Measurements from ENCODE around the gene REELD1.

REELD1 gene

DNA sequence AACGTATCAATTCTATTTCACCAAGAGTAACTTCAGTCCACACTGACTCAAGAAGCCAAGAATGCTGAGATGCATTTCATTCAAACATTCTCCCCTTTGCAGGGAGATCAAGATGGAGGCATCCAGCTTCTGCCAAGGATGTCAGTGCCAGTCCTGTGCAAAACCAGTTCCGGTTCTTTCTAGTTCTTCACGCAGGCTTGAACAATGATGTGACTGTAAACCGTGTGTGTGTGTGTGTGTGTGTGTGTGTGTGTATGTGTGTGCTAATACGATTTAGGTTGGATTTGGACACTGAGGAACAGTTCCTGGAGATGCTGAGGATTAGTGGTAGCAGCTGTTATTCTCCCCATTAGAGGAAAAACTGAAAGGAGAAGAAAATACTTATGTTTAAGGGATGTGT is at the start of gene REELD1:
Gene REELD1 (plus strand): TSS at position 301 of the 400 bp plus-strand sequence. CDS start 2,415 bp downstream, outside the sequence.
- intact Hi-C loops (cut with DNase I) = no loop called here
- DNase-seq = no peak

DNA sequence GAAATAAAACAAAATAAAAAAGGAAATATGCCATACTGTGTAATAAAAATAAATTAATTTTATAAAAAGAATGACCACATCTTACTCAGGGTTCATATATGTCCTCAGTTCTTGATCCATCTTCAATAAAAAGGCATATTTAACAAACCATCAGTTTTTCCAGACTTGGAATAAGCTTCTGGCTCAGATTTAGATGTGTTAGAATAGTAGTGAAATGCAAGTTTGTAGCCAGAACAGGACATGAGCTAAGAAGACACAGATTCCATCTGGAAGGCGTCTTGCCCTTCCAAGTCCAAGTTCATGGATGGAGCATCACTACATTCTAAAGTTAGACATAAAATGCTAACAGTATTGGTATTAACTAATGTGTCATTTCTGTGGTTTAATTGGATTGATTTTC is 49.1 kb upstream of the REELD1 start:
- DNase-seq = no peak
- intact Hi-C loops (cut with DNase I) = no loop called here

DNA sequence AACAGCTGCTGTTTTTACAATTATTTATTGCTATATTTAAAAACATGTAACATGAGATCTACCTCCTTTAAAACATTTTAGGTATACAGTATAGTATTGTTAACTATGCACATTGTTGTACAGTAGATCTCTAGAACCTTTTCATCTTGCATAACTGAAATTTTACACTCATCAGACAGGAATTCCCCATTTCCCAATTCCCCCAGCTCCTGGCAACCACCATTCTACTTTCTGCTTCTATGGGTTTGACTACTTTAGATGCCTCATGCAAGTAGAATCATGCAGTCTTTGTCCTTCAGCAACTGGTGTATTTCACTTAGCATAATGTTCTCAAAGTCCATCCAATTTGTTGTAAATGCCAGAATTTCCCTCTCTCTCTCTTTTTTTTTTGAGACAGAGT is 48.5 kb upstream of the REELD1 start:
- no peak for DNase-seq
- intact Hi-C loops (cut with DNase I) = no loop called here

DNA sequence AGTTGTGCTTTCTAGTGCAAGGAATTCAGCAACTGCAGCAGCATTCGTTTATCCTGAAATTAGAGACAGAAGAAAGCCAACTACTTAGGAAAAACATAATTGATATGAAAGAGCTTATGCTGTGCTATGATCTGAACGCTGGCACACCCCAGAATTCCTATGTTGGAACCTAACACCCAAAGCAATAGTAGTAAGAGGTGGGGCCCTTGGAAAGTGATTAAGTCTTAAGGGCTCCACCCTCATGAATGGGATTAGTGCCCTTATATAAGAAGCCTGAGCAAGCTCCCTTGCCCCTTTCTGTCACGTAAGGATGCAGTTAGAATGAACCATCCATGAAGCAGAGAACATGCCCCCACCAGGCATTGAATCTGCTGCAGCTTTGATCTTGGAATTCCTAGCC is 44.2 kb upstream of the REELD1 start:
- DNase-seq = no peak
- intact Hi-C loops (cut with DNase I) = loop anchor here (10.0 kb wide), 1 partner anchor 985 kb away; the partner anchor contains the start of gene OTUD4

DNA sequence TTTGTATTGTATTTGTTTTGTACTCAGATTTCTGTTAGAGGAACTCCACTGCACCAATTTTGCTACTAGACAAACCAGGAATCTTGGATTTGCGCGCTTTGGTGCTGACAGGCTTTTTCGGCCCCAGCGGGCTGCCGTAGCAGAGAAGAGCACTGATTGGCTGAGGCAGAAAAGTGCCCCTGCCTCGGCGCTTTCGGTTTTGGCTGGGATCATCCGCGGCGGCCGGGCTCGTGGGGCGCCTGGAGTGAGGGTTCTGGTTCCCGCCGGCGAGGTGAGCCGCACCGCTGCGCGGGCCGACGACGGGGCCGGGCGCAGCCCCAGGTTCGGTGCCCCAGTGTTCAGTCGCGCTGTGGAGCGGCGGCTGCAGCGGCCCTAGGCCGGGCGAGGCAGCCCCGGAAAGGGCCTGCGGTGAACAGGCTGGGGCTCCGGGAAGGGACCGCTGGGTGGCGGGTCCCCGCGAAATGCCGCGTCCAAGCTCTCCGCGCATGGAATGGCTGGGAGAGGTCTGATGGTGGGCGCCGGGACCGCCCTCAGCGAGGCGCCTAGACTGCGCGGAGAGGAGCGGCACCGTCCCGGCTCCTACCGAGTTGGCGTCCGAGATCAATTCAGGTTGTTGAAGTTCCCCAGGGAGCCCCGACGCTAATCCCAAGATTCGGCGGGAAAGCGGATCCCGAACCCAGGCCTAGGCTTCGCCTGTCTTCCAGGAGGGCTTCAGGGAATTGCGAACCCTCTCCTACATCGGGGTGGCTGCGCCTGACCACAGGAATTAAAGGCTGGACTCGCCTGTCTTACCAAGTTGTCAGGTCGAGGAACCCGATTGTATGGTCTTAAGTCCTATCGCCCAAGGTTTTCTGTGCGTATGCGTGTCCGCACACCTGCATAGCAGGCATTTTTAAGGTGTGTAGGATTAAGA is 38.5 kb upstream of the REELD1 start, which contains the start of gene LSM6:
Gene LSM6 (plus strand): TSS at position 178 of the 913 bp plus-strand sequence. CDS start 7,204 bp downstream, outside the sequence.
- intact Hi-C loops (cut with DNase I) = loop anchor here (10.0 kb wide), 1 partner anchor 991 kb away; the partner anchor contains the start of gene OTUD4
- DNase-seq = peak; percentile 86 to 97 (median 94)

GRCh38 chr4:146176891-146177290 is 37.4 kb upstream of the REELD1 start:
- no peak for DNase-seq
- intact Hi-C loops (cut with DNase I) = loop anchor here (10.0 kb wide), 1 partner anchor 992 kb away; the partner anchor contains the start of gene OTUD4

- intact Hi-C loops (cut with DNase I) = loop anchor here (10.0 kb wide), 1 partner anchor 993 kb away; the partner anchor contains the start of gene OTUD4
- DNase-seq = no peak
Measured at GRCh38 chr4:146178126-146178525, 36.2 kb upstream of the REELD1 start.

- intact Hi-C loops (cut with DNase I) = loop anchor here (10.0 kb wide), 1 partner anchor 995 kb away; the partner anchor contains the start of gene OTUD4
- peak in 6 of 42 donors; percentile 8 to 56 (median 18) for DNase-seq
Measured at GRCh38 chr4:146179784-146180370, 34.5 kb upstream of the REELD1 start.

- no peak for DNase-seq
- intact Hi-C loops (cut with DNase I) = no loop called here
Measured at GRCh38 chr4:146182443-146182842, 31.9 kb upstream of the REELD1 start.

GRCh38 chr4:146183209-146183608 is 31.1 kb upstream of the REELD1 start:
- no peak for DNase-seq
- intact Hi-C loops (cut with DNase I) = no loop called here

- DNase-seq = no peak
- intact Hi-C loops (cut with DNase I) = no loop called here
Measured at GRCh38 chr4:146186041-146186440, 28.3 kb upstream of the REELD1 start.

DNA sequence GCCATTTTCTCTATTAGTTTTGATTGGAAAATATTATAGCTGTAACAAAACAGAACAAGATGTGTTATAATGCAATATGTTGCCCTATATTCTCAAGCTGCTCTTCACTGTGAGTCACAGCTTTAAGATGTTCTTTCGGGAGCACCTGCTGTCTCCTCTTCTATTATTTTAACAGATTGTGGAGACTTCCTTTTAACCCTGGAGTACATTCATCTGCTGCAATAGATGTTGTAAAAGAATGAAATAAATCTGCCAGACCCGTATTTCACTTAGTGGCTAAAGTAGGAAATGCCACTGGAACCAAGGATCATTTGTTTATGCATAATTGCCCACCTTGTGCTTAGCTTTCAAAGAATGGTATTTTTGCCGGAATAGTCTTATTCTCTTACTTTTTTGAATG is 27.7 kb upstream of the REELD1 start:
- intact Hi-C loops (cut with DNase I) = no loop called here
- DNase-seq = no peak

GRCh38 chr4:146190456-146190855 is 23.9 kb upstream of the REELD1 start:
- no peak for DNase-seq
- intact Hi-C loops (cut with DNase I) = no loop called here

DNA sequence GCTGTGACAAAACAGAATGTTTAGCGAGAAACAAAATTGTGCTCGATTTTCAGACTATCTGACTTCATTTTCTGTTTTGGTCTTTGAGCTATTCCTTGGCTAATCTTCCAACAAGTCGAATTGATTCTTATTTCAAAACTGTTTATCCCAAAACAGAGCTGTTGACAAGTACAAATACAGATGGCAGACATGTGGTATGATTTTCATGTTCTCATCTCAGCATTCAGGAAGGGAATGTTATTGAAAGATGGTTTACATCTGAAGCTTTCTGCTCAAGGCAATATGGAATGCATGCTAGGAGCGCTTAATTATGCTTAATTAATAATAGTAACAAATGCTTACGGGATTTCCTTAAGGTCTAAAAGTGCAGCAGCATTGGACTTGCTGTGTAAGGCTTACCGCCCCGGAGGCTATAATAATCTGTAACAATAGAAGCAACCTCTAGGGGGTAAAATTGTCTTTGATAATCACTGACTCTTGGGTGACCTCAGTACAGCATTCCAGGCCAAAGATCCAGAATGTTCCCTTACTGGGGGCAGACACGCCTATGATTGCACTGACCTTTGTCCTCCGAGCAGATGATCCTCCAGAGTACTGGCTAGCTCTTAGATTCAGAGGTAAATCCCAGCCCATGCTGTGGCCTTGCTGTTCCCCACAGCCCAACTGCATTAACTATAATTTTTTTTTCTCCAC is 22.4 kb upstream of the REELD1 start:
- no peak for DNase-seq

GRCh38 chr4:146193628-146194027 is 20.7 kb upstream of the REELD1 start:
- DNase-seq = no peak
- intact Hi-C loops (cut with DNase I) = no loop called here

More for the DNA sequence above, 22.4 kb upstream of the REELD1 start:
- intact Hi-C loops (cut with DNase I) = no loop called here

DNA sequence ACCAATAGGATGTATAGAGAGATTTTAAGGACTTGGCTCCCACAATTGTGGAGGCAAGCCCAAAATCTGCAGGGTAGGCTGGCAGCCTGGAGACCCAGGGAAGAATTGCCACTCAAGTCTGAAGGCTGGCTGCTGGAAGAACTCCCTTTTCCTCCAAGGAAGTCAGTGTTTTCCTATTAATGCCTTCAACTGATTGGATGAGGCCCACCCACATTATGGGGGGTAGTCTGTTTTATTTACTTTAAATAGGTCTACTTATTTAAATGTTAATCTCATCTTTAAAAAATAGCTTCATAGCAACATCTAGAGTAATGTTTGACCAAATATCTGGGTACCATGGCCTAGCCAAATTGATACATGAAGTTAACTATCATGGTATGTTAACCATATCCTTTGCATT is 20.1 kb upstream of the REELD1 start:
- intact Hi-C loops (cut with DNase I) = no loop called here

GRCh38 chr4:146202665-146203064 is 11.7 kb upstream of the REELD1 start:
- intact Hi-C loops (cut with DNase I) = no loop called here
- DNase-seq = no peak

More for the DNA sequence above, 20.1 kb upstream of the REELD1 start:
- DNase-seq = no peak

DNA sequence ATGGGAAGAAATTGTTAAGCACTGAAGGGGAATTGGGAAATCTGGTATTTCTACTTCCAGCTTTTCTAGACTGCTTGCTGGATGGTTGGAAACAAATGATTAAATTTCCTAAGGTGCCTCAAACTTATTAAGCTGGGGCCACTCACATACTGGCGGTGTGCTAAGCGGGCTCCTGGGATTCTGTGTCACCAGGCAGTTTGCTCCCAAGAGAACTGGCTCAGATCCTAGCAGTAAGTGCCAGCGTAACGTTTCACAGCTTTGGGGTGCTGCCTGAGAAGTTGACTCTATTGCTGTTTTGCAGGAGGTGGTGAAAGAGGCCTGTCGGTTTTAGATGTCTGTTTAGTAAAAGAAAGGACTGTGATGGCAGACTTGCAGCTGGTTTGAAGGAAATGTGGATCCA is 6.9 kb upstream of the REELD1 start:
- intact Hi-C loops (cut with DNase I) = no loop called here
- DNase-seq = peak in 6 of 42 donors; percentile 14 to 60 (median 23)

- intact Hi-C loops (cut with DNase I) = no loop called here
- DNase-seq = peak in 6 of 42 donors; percentile 12 to 61 (median 30)
Measured at GRCh38 chr4:146210890-146211289, 3.4 kb upstream of the REELD1 start.

Measured in head of caudate nucleus (tissue), 42 donors.